HG03558 (cell line): ENCODE results near the gene ANTXRL.
"Not testable (repeated sequence)": the region's sequence is repeated elsewhere in the genome, so short reads cannot be mapped to it uniquely, and the experiment has no call there.

Source experiments
- ATAC-seq: cut with Tn5 transposase; IDR thresholded peaks from one replicate; pipeline ENCODE4 v1.9.1; 2021; ENCODE audit warnings: moderate number of reproducible peaks; ENCODE audit not compliant: unreplicated experiment; ENCODE audit errors: extremely low read depth

The ANTXRL gene

GRCh38 chr10:46304671-46305070 lies 17.9 kb downstream of the ANTXRL start:
- ATAC-seq, result not testable (repeated sequence)

- no peak for ATAC-seq
These were observed 18.5 kb downstream of the ANTXRL start for GRCh38 chr10:46305079-46305818.

DNA sequence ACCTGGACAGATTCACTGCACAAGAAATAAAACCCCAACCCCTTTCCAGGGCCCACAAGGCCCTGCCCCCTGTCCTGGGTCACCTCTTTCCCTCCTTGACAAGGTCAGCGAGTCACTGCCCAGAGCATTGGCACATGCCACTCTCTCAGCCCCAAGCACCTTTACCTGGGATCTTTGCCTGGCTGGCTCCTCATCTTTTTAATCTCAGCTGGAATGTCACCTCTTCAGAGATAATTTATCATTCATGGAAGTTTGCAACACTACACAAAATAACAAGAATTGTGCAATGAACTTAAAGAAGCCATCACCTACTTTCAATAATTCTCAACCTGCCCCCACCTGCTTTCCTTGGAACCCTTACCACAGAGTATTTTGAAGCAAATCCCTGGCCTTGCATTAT lies 19.2 kb downstream of the ANTXRL start:
- no peak for ATAC-seq

- no peak for ATAC-seq
These were observed 19.9 kb downstream of the ANTXRL start for GRCh38 chr10:46306516-46307184.

- ATAC-seq, result no peak
These were observed 20.7 kb downstream of the ANTXRL start for GRCh38 chr10:46307281-46308112.

GRCh38 chr10:46308113-46308415 lies 21.3 kb downstream of the ANTXRL start:
- ATAC-seq, result no peak

DNA sequence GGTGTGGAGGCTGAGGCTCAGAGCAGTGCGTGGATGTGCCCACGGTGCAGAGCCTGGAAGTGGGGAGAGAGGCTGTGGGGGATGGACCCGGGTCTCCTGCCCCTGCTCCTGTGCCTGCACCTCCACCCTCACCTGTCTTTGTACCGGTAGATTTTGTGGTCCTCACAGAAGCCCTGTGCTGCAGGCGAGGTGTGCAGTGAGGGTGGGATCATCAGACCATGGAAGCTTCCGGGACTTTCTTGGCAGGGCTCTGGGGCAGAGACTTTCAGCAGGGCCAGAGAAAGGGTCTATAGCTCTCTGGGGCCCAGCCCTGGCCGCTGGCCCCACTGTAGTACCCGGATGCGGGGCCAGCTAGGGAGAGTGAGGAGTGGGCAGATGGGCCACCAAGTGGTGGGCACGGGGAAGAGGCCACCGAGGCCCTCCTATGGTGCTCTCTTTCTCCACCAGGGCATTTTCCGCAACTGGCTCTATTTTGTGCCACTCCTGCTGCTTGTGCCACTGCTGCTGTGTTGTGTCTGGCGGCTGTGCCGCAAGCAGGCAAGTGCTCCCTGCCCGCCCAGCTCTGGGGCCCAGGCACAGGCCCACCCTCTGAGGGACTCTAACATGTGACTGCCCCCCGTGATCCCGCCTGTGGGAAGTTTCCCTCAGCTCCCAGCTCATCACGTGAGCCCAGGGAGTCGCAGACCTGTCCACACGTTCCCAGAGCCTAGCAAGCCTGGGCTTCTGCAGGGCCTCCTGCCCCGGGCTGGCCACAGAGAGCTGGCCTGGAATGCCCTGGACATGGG lies 22.1 kb downstream of the ANTXRL start:
- ATAC-seq, result no peak

- no peak for ATAC-seq
These were observed 22.8 kb downstream of the ANTXRL start for GRCh38 chr10:46309511-46310142.

GRCh38 chr10:46310143-46310514 lies 23.3 kb downstream of the ANTXRL start:
- no peak for ATAC-seq

DNA sequence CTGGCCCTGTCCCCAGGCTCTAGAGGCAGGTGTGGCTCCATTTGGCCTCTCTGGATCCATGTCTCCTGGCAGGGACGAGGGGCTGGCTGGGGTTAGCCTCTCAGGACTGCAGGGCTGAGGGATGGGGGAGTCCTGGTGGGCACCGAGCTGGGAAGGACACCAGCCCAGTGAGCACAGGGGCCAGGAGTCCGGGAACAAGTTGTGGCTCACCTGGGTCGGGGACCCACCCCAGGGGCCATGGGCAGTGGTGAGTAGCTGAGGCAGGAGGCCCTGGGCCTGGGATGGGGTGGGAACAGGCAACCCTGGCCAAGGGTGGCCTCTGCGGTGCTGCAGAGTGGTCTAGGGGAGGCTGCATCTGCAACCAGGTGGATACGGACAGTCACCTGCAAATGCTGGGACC lies 24.1 kb downstream of the ANTXRL start:
- no peak for ATAC-seq

- ATAC-seq, result no peak
These were observed 24.7 kb downstream of the ANTXRL start for GRCh38 chr10:46311501-46311951.

GRCh38 chr10:46311961-46312431 lies 25.2 kb downstream of the ANTXRL start:
- not testable (repeated sequence) for ATAC-seq

GRCh38 chr10:46312953-46313352 lies 26.2 kb downstream of the ANTXRL start:
- ATAC-seq, result no peak

- no peak for ATAC-seq
These were observed 27.3 kb downstream of the ANTXRL start for GRCh38 chr10:46314071-46314470.

DNA sequence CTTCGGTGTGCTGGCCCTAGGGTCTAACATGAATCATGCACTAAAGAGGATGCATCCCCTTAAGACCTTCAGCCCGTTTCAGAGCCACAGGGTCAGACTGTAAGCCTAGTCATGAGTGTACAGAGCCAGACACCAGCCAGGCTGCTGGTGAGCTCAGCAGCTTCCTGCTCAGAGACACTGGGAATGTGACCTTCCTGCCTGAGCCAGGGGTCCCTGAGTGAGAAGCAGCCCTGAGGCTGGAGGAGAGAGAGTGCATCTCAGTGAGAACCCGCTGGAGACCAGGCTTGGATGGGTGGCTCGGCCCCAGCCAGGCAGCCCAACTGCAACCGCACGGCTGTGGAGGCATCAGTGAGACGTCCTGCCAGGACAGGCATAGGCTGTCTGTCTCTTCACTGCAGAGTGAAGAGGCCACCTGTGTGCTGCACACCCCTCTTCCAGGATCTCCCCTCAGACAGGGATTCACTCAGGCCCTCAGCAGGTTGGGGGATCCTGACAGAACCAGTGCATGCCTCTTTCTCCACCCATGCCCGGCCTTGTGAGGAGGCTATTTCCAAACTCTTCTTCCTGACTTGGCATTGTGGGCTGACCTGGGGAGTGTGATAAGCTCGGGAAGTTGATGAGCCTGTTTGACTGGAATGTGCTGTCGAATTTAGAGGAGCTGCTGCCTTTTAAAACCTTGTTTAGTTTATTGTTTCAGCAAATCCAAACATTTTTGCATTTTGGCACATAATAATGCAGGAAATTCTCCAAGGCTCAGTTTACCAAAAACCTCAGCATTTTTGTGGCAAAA lies 28.5 kb downstream of the ANTXRL start:
- not testable (repeated sequence) for ATAC-seq

DNA sequence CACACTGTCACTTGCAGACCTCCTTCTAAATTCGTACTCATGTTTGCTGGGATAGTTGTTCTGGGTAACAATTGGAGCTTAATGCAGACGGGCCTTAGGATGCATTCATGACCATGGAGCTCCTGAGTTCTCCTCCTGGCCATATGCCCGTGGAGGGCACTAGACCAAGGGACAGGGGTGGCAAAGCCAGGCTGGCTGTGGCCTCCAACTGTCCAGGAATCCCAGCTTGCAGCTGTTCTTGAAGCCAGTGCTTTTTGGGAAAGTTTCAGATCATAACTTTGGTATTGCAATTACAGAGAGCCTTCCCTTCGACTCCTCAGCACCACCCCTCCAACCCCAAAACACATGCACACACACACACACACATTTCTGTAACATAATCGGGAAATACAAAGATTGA lies 30.6 kb downstream of the ANTXRL start:
- no peak for ATAC-seq

DNA sequence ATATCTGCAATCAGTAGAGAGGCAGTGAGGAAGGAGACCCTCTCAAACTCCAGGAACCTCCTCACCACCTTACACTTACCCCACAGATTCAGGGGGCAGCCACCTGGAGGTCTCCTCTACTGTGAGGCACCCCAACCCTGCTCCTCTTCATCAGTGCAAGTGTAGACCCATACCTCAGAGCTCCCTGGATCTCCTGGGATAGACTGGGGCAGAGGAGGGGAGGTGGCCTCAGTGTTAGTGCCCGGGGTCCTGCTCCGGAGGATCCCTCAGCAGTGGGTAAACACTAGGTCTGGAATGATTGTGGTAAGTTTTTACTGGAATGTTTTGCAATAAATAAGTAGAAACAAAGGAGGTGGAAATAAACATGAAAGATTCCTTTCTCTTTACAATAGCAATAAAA lies 31.1 kb downstream of the ANTXRL start:
- ATAC-seq, result no peak

GRCh38 chr10:46318799-46319198 lies 32.0 kb downstream of the ANTXRL start:
- no peak for ATAC-seq

DNA sequence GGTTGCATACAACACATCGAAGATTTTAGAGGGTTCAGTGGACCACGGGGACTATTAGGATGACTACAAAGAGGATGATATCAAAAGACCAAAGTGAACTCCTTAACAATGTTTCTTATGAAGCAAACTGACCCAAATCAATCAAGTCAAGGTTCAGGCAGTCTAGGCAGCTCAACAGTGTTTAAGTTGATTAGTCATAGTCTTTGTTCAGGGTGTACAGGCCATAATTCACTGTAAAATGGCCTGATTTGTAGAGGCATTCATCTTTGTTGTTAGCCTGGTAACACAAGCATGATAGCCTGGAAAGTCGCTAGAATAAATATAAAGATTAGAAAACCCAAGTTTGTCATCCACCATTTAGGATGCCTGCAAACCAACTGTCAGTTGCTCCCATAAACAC lies 32.6 kb downstream of the ANTXRL start:
- no peak for ATAC-seq
